HS-5 (cell line): ENCODE measurements around the gene PDLIM4.

ENCODE experiments used
- DNase-seq: peaks from one replicate; pipeline ENCODE4 v3.0.0-alpha.2; 2012; ENCODE audit warnings: low read depth

PDLIM4 gene

GRCh38 chr5:132283423-132284043 lies 26.0 kb downstream of the PDLIM4 start:
- peak; percentile 20 for DNase-seq

- DNase-seq: no peak
Observed at GRCh38 chr5:132289097-132289496, 31.6 kb downstream of the PDLIM4 start.

- DNase-seq: no peak
Observed at GRCh38 chr5:132291026-132291425, 33.5 kb downstream of the PDLIM4 start.

- DNase-seq: peak; percentile 57
Observed at GRCh38 chr5:132293066-132293991, 35.8 kb downstream of the PDLIM4 start.

- DNase-seq: peak; percentile 82
Observed at GRCh38 chr5:132293992-132294727, 36.7 kb downstream of the PDLIM4 start, which contains the start of gene SLC22A4. Gene SLC22A4 (plus strand): TSS chr5:132294394. CDS start chr5:132294617, 223 bp downstream.

- peak; percentile 88 for DNase-seq
Observed at GRCh38 chr5:132294728-132295504, 37.4 kb downstream of the PDLIM4 start.

GRCh38 chr5:132295505-132296411 lies 38.3 kb downstream of the PDLIM4 start:
- DNase-seq: no peak

GRCh38 chr5:132296412-132297016 lies 39.0 kb downstream of the PDLIM4 start:
- DNase-seq: no peak

- DNase-seq: no peak
Observed at GRCh38 chr5:132297211-132297940, 39.9 kb downstream of the PDLIM4 start.

GRCh38 chr5:132298298-132299212 lies 41.1 kb downstream of the PDLIM4 start:
- no peak for DNase-seq

GRCh38 chr5:132299917-132300316 lies 42.4 kb downstream of the PDLIM4 start:
- DNase-seq: no peak

- DNase-seq: no peak
Observed at GRCh38 chr5:132300577-132301343, 43.3 kb downstream of the PDLIM4 start.

GRCh38 chr5:132301344-132302271 lies 44.1 kb downstream of the PDLIM4 start:
- no peak for DNase-seq

- DNase-seq: no peak
Observed at GRCh38 chr5:132302413-132302812, 44.9 kb downstream of the PDLIM4 start.

- DNase-seq: no peak
Observed at GRCh38 chr5:132303589-132303988, 46.1 kb downstream of the PDLIM4 start.

GRCh38 chr5:132305420-132305819 lies 47.9 kb downstream of the PDLIM4 start:
- no peak for DNase-seq
